Right lobe of liver (tissue), 4 donors: ENCODE measurements around the gene RRP1.

Experiments used
- POLR2A ChIP-seq: fragments of 450-650 bp; IDR thresholded peaks from one replicate; pipeline ENCODE4 v1.6.1; 2017; ENCODE audit warnings: antibody characterized with exemption, mild to moderate bottlenecking
- TF ChIP-seq, protein P1 (sequence below), 4 donors: fragments of 200-600 bp in 3 of 4; fragments of 450-650 bp in 1 of 4; IDR thresholded peaks; one replicate each; pipeline versions ENCODE4 v1.5.1 to v1.8.0; 2016 to 2022; ENCODE audit warnings: antibody characterized with exemption in 4 of 4, mild to moderate bottlenecking in 2 of 4
- donor health status: DM: no; HTN: no; CAD: no.
- donor health status: DM: no; HTN: no; CAD: no.
- donor health status: DM: no; HTN: yes; CAD: no.

- TF ChIP-seq, protein P1, sequence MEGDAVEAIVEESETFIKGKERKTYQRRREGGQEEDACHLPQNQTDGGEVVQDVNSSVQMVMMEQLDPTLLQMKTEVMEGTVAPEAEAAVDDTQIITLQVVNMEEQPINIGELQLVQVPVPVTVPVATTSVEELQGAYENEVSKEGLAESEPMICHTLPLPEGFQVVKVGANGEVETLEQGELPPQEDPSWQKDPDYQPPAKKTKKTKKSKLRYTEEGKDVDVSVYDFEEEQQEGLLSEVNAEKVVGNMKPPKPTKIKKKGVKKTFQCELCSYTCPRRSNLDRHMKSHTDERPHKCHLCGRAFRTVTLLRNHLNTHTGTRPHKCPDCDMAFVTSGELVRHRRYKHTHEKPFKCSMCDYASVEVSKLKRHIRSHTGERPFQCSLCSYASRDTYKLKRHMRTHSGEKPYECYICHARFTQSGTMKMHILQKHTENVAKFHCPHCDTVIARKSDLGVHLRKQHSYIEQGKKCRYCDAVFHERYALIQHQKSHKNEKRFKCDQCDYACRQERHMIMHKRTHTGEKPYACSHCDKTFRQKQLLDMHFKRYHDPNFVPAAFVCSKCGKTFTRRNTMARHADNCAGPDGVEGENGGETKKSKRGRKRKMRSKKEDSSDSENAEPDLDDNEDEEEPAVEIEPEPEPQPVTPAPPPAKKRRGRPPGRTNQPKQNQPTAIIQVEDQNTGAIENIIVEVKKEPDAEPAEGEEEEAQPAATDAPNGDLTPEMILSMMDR (IDR thresholded peaks at IDR 0.05): no peak
- TF ChIP-seq POLR2A: no peak
Observed at GRCh38 chr21:43753439-43753799, 36.0 kb upstream of the RRP1 start.
